Endodermal cell (in vitro differentiated cells): ENCODE results near the gene SOHLH2. TPM values are rescaled to one million over a fixed set of nuclear protein-coding genes. Genes with fewer than 3 reads are reported as not detected.

Experiments used
- DNase-seq: peaks from one replicate; pipeline ENCODE4 v3.0.0-alpha.2; 2017
- H3K27ac ChIP-seq: 2 replicates; pipeline ENCODE4 v1.5.1; 2013; ENCODE audit warnings: mild to moderate bottlenecking, low read depth, low read length, moderate library complexity
- H3K27me3 ChIP-seq: 2 replicates; pipeline ENCODE4 v1.6.1; 2013; ENCODE audit warnings: mild to moderate bottlenecking, low read length, moderate library complexity; ENCODE audit not compliant: insufficient read depth, control insufficient read depth, poor library complexity, severe bottlenecking
- H3K36me3 ChIP-seq: 2 replicates; pipeline ENCODE4 v1.7.0; 2013; ENCODE audit warnings: mild to moderate bottlenecking, low read length, moderate library complexity; ENCODE audit not compliant: control insufficient read depth, insufficient read depth
- H3K4me1 ChIP-seq: one replicate; pipeline ENCODE4 v1.7.0; 2013; ENCODE audit warnings: low read length; ENCODE audit not compliant: control insufficient read depth, insufficient read depth
- H3K4me3 ChIP-seq: 2 replicates; pipeline ENCODE4 v1.5.1; 2013; ENCODE audit warnings: mild to moderate bottlenecking, low read length, moderate library complexity
- H3K9ac ChIP-seq: 2 replicates; pipeline ENCODE4 v1.6.1; 2013; ENCODE audit warnings: mild to moderate bottlenecking, low read length, moderate library complexity; ENCODE audit not compliant: poor library complexity, severe bottlenecking; ENCODE audit errors: extremely low read depth
- H3K9me3 ChIP-seq: 2 replicates; pipeline ENCODE4 v1.6.1; 2013; ENCODE audit warnings: mild to moderate bottlenecking, low read length, moderate library complexity; ENCODE audit not compliant: control insufficient read depth
- H3K27ac Mint-ChIP-seq: 2 replicates; pipeline ENCODE4 v1.8.0; 2020; ENCODE audit warnings: mixed read lengths
- H3K27me3 Mint-ChIP-seq: 2 replicates; pipeline ENCODE4 v1.8.0; 2021; ENCODE audit warnings: mild to moderate bottlenecking, mixed read lengths; ENCODE audit not compliant: insufficient read depth
- H3K36me3 Mint-ChIP-seq: 2 replicates; pipeline ENCODE4 v1.8.0; 2020; ENCODE audit warnings: low read depth, mixed read lengths
- H3K4me1 Mint-ChIP-seq: 2 replicates; pipeline ENCODE4 v1.8.0; 2020; ENCODE audit warnings: mixed read lengths
- H3K4me3 Mint-ChIP-seq: 2 replicates; pipeline ENCODE4 v1.8.0; 2020; ENCODE audit warnings: mild to moderate bottlenecking, moderate library complexity, mixed read lengths
- H3K9me3 Mint-ChIP-seq: 2 replicates; pipeline ENCODE4 v1.8.0; 2020; ENCODE audit warnings: mild to moderate bottlenecking, mixed read lengths
- CTCF ChIP-seq: fragments of 200-600 bp; sonication (generic); conservative IDR thresholded peaks from 2 replicates; pipeline ENCODE4 v1.5.0; 2021; ENCODE audit warnings: antibody characterized with exemption, mild to moderate bottlenecking
- WGBS, 2 experiments: methylation state at CpG; one replicate each; pipeline versions ENCODE4 v1.1.5 to v1.1.7; 2013; ENCODE audit warnings: missing lambda C conversion rate in 2 of 2, mixed read lengths in 1 of 2; ENCODE audit not compliant: insufficient coverage in 1 of 2, insufficient read length in 1 of 2; 5-methylcytosine and 5-hydroxymethylcytosine counted together
- long read RNA-seq, 4 experiments: library from polyadenylated mRNA in 2 of 4; library from RNA in 1 of 4; library from capped mRNA in 1 of 4; stranded (forward) in 3 of 4; unstranded in 1 of 4; transcript quantifications; one replicate each; pipeline ENCODE4 v2.0.0, GENCODE V29; 2020 to 2021; ENCODE audit warnings: inconsistent platforms in 1 of 4
- polyA plus RNA-seq, 2 experiments: library from polyadenylated mRNA; stranded (reverse); fragments of 50-300 nt; gene quantifications; one replicate each; pipeline ENCODE4 v1.2.3, GENCODE V29; 2013
- total RNA-seq, 2 donors: library from RNA; stranded (reverse); fragmentation: NEBNext Ultra II Directional in 1 of 2; extraction: Animal tissue kit (Norgen Biotek cat#: 25700) in 1 of 2; gene quantifications; 2 replicates in 1 of 2; 3 replicates in 1 of 2; pipeline ENCODE4 v1.2.1, GENCODE V29; 2021

The SOHLH2 gene
- total RNA-seq: 10 to 100 TPM in 1 of 2 donors, 1 to 10 TPM in 1; 2.1 to 14.2 TPM
- 0.96 TPM for polyA plus RNA-seq (2013, experiment 1 of 2)
- 1.2 TPM for polyA plus RNA-seq (2013, experiment 2 of 2)
- long read RNA-seq, experiment 1: 0 reads
- long read RNA-seq, experiment 2, partial matches to known transcripts: 1 of 2 reads
- long read RNA-seq, experiment 2, other reads (novel, unspliced or antisense): 1 of 2 reads
- long read RNA-seq, experiment 3: 0 reads
- long read RNA-seq, experiment 4: 0 reads

GRCh38 chr13:36214163-36214921 lies at the start of gene SOHLH2:
Gene SOHLH2, minus strand, starts transcription at chr13:36214556. Its CDS starts 30 bp downstream, at chr13:36214526.
- H3K4me1 Mint-ChIP-seq: no peaks in the 10 kb centered on the region
- Histone ChIP-seq H3K4me3 (no peak within 1 kb of the TSS), H3K4me1 (no peaks in the 10 kb centered on the region), H3K27ac (no peak within 1 kb of the TSS), H3K27me3 (no peaks in the 10 kb centered on the region), H3K36me3 (no peaks in the 10 kb centered on the region), H3K9me3 (peaks cover 10% of the 10 kb centered on the region), H3K9ac (no peak within 1 kb of the TSS)
- H3K36me3 Mint-ChIP-seq: peaks cover 11% of the 10 kb centered on the region
- 95 to 96% methylated on average over 21 to 53 of the region's 53 CpGs for WGBS, 2 experiments
- no peak for DNase-seq
- peaks cover 36% of the 10 kb centered on the region for H3K9me3 Mint-ChIP-seq
- H3K4me3 Mint-ChIP-seq: no peak within 1 kb of the TSS
- TF ChIP-seq CTCF: no peak
- H3K27me3 Mint-ChIP-seq: no peaks in the 10 kb centered on the region
- H3K27ac Mint-ChIP-seq: no peak within 1 kb of the TSS

- H3K4me3 Mint-ChIP-seq: no peak overlapping the region
- Histone ChIP-seq H3K4me3 (no peak overlapping the region), H3K9me3 (peaks cover 7% of the 10 kb centered on the region), H3K4me1 (no peaks in the 10 kb centered on the region), H3K9ac (no peak overlapping the region), H3K27ac (no peak overlapping the region), H3K36me3 (no peaks in the 10 kb centered on the region), H3K27me3 (no peaks in the 10 kb centered on the region)
- peaks cover 10% of the 10 kb centered on the region for H3K4me1 Mint-ChIP-seq
- H3K27ac Mint-ChIP-seq: no peak overlapping the region
- no peak for TF ChIP-seq CTCF
- DNase-seq: no peak
- H3K27me3 Mint-ChIP-seq: no peaks in the 10 kb centered on the region
- H3K9me3 Mint-ChIP-seq: no peaks in the 10 kb centered on the region
- no peaks in the 10 kb centered on the region for H3K36me3 Mint-ChIP-seq
Measured at GRCh38 chr13:36261976-36262375, 47.6 kb upstream of the SOHLH2 start.

GRCh38 chr13:36261011-36261410 lies 46.7 kb upstream of the SOHLH2 start:
- Histone ChIP-seq H3K36me3 (no peaks in the 10 kb centered on the region), H3K4me3 (no peak overlapping the region), H3K4me1 (no peaks in the 10 kb centered on the region), H3K27ac (no peak overlapping the region), H3K27me3 (no peaks in the 10 kb centered on the region), H3K9ac (no peak overlapping the region), H3K9me3 (peaks cover 7% of the 10 kb centered on the region)
- H3K27ac Mint-ChIP-seq: no peak overlapping the region
- no peak for DNase-seq
- H3K36me3 Mint-ChIP-seq: no peaks in the 10 kb centered on the region
- H3K4me1 Mint-ChIP-seq: peaks cover 10% of the 10 kb centered on the region
- H3K27me3 Mint-ChIP-seq: no peaks in the 10 kb centered on the region
- no peak overlapping the region for H3K4me3 Mint-ChIP-seq
- no peak for TF ChIP-seq CTCF
- H3K9me3 Mint-ChIP-seq: no peaks in the 10 kb centered on the region
- 90 to 92% methylated on average over 3 of the region's 3 CpGs for WGBS, 2 experiments
